OCI-LY7 (cell line): ENCODE data around the gene TRAF5. TPM values are rescaled to one million over a fixed set of nuclear protein-coding genes. Genes with fewer than 3 reads are reported as not detected.
A peak's percentile ranks its signal among the peaks of the same experiment; 100 is the strongest.

Experiments used
- BruUV-seq: library from RNA; stranded (reverse); fragments of 400-500 nt; replicated peaks from 2 replicates; lab custom pipeline; 2021; lab: Mats Ljungman, UMichigan
- CTCF ChIA-PET: fragments of 300-600 bp; sonication (Branson Sonifier 250); formaldehyde crosslinking; loops from one replicate; lab custom pipeline; 2022; ENCODE audit warnings: antibody characterized with exemption; ENCODE audit not compliant: unreplicated experiment; lab: Charles Lee
- POLR2A ChIA-PET: fragments of 300-600 bp; sonication (Branson Sonifier 250); formaldehyde crosslinking; loops from one replicate; lab custom pipeline; 2022; ENCODE audit warnings: antibody characterized with exemption; lab: Charles Lee
- DNase-seq: peaks from one replicate; pipeline ENCODE4 v3.0.0-alpha.2; 2015; ENCODE audit warnings: low spot score
- H2AFZ ChIP-seq: fragments of 200-600 bp; sonication (generic), shearing (Covaris generic); 2 replicates; pipeline ENCODE4 v1.6.1; 2014; ENCODE audit warnings: mild to moderate bottlenecking, antibody characterized with exemption, low read length, moderate library complexity
- H3K27ac ChIP-seq: fragments of 200-600 bp; sonication (generic); 2 replicates; pipeline ENCODE4 v1.5.1; 2014; ENCODE audit warnings: mixed run types, low read depth, mild to moderate bottlenecking, moderate library complexity, low read length, inconsistent platforms; ENCODE audit not compliant: poor library complexity, severe bottlenecking
- H3K36me3 ChIP-seq: fragments of 200-600 bp; sonication (generic); 2 replicates; pipeline ENCODE4 v1.6.1; 2014; ENCODE audit warnings: mild to moderate bottlenecking, antibody characterized with exemption, low read length, moderate library complexity, mixed read lengths; ENCODE audit not compliant: insufficient read depth
- H3K4me1 ChIP-seq: fragments of 200-600 bp; sonication (generic); 2 replicates; pipeline ENCODE4 v1.5.1; 2014; ENCODE audit warnings: mild to moderate bottlenecking, low read length; ENCODE audit not compliant: insufficient read depth, poor library complexity, severe bottlenecking
- H3K4me2 ChIP-seq: fragments of 200-600 bp; sonication (generic); 2 replicates; pipeline ENCODE4 v1.6.1; 2014; ENCODE audit warnings: mild to moderate bottlenecking, low read length
- H3K4me3 ChIP-seq: fragments of 200-600 bp; sonication (generic); 2 replicates; pipeline ENCODE4 v1.5.1; 2014; ENCODE audit warnings: mild to moderate bottlenecking, low read depth, low read length; ENCODE audit not compliant: poor library complexity, severe bottlenecking
- H3K79me2 ChIP-seq: fragments of 200-600 bp; sonication (generic); 2 replicates; pipeline ENCODE4 v1.6.1; 2016; ENCODE audit warnings: low read depth, mild to moderate bottlenecking, low read length, moderate library complexity, mixed read lengths; ENCODE audit not compliant: insufficient read depth
- H3K9me2 ChIP-seq: fragments of 200-600 bp; sonication (generic); 2 replicates; pipeline ENCODE4 v1.6.1; 2016; ENCODE audit warnings: mild to moderate bottlenecking, low read length, mixed read lengths; ENCODE audit not compliant: insufficient read depth
- H3K9me3 ChIP-seq: fragments of 200-600 bp; sonication (generic); 2 replicates; pipeline ENCODE4 v1.6.1; 2014; ENCODE audit warnings: mild to moderate bottlenecking, mixed run types, low read length, mixed read lengths
- H4K20me1 ChIP-seq: fragments of 200-600 bp; sonication (generic); 2 replicates; pipeline ENCODE4 v1.6.1; 2014; ENCODE audit warnings: mild to moderate bottlenecking, antibody characterized with exemption, low read length, moderate library complexity, mixed read lengths; ENCODE audit not compliant: insufficient read depth
- CTCF ChIP-seq: fragments of 200-600 bp; sonication (generic); conservative IDR thresholded peaks from 2 replicates; pipeline ENCODE4 v1.5.1; 2014; ENCODE audit warnings: mild to moderate bottlenecking, antibody characterized with exemption, low read length, moderate library complexity, mixed read lengths
- EZH2phosphoT487 ChIP-seq: fragments of 200-600 bp; sonication (generic); IDR thresholded peaks from 2 replicates; pipeline ENCODE4 v1.6.1; 2018; ENCODE audit warnings: low read depth, borderline replicate concordance, mild to moderate bottlenecking, mixed run types, antibody characterized with exemption, low read length, moderate library complexity, mixed read lengths
- intact Hi-C: fragments of 100-400 bp; cut with micrococcal nuclease; formaldehyde crosslinking; loops from one replicate; pipeline ENCODE4 v1.10.0; 2022; ENCODE audit not compliant: unreplicated experiment
- total RNA-seq, 2 experiments: library from RNA; depleted of rRNA in 1 of 2; stranded (reverse); fragments of >200 nt in 1 of 2; shearing (Covaris generic) in 1 of 2; gene quantifications; 2 replicates each; pipeline ENCODE4 v1.2.3, GENCODE V29; 2014 to 2022

Gene TRAF5
- total RNA-seq, 2 experiments from 2014 or later: 24.2 to 54.4 TPM

- H3K4me3 ChIP-seq: peak overlapping the region; percentile 89
- peak; percentile 59 for DNase-seq
- H3K9me2 ChIP-seq: no peaks in the 10 kb centered on the region
- intact Hi-C loops: loop anchor here (1.0 to 10.0 kb wide), 6 partner anchors 26 to 957 kb away; partner anchors contain the start of genes NEK2, PPP2R5A and SLC30A1
- no peaks in the 10 kb centered on the region for H4K20me1 ChIP-seq
- ChIA-PET POLR2A (interaction anchor here (0.5 to 3.6 kb wide), 14 partner anchors 8 to 200 kb away, joined by 3 to 23 read pairs (median 4); no protein-coding TSS in a partner anchor), CTCF (interaction anchor here (0.9 to 4.3 kb wide), 2 partner anchors 10 to 200 kb away, joined by 4 to 38 read pairs; no protein-coding TSS in a partner anchor)
- peak overlapping the region; percentile 96 for H3K4me2 ChIP-seq
- H3K4me1 ChIP-seq: peaks cover 57% of the 10 kb centered on the region
- H3K36me3 ChIP-seq: no peaks in the 10 kb centered on the region
- peak overlapping the region; percentile 77 for H3K27ac ChIP-seq
- H2AFZ ChIP-seq: peak overlapping the region; percentile 75
- no TSS peak for BruUV-seq
- H3K9me3 ChIP-seq: no peaks in the 10 kb centered on the region
- TF ChIP-seq CTCF (no peak), EZH2phosphoT487 (no peak)
- H3K79me2 ChIP-seq: peaks cover 54% of the 10 kb centered on the region
Observed at GRCh38 chr1:211327346-211327921, 801 bp downstream of the TRAF5 start.

GRCh38 chr1:211328084-211328694 lies 1.6 kb downstream of the TRAF5 start:
- no peaks in the 10 kb centered on the region for H4K20me1 ChIP-seq
- CTCF ChIA-PET: interaction anchor here (0.6 to 4.3 kb wide), 6 partner anchors 9 to 152 kb away, joined by 3 to 38 read pairs (median 4); no protein-coding TSS in a partner anchor
- H3K4me3 ChIP-seq: peak overlapping the region; percentile 89
- peak overlapping the region; percentile 96 for H3K4me2 ChIP-seq
- H3K9me2 ChIP-seq: no peaks in the 10 kb centered on the region
- no peak for TF ChIP-seq EZH2phosphoT487
- no peak for TF ChIP-seq CTCF
- H2AFZ ChIP-seq: peak overlapping the region; percentile 75; the same call in 1 of the 2 replicates
- peaks cover 61% of the 10 kb centered on the region for H3K79me2 ChIP-seq
- no peaks in the 10 kb centered on the region for H3K36me3 ChIP-seq
- POLR2A ChIA-PET: interaction anchor here (0.6 to 3.6 kb wide), 18 partner anchors 9 to 200 kb away, joined by 3 to 39 read pairs (median 5); no protein-coding TSS in a partner anchor
- TSS peak; percentile 56 for BruUV-seq
- intact Hi-C loops: loop anchor here (5.0 to 10.0 kb wide), 3 partner anchors 249 to 957 kb away; partner anchors contain the start of genes NEK2, PPP2R5A and SLC30A1
- no peaks in the 10 kb centered on the region for H3K9me3 ChIP-seq
- peak overlapping the region; percentile 77 for H3K27ac ChIP-seq
- peaks cover 64% of the 10 kb centered on the region for H3K4me1 ChIP-seq
- no peak for DNase-seq
